ENCODE results near the gene JAM2.

GRCh38 chr21:25700741-25701140 is 61.7 kb downstream of the JAM2 start:
- TF ChIP-seq CTCF (IDR thresholded peaks at IDR 0.05) (no peak), EP300 (IDR thresholded peaks at IDR 0.05) (no peak)
